Mucosa of descending colon (tissue), 3 donors: ENCODE data around the gene DLG2. TPM values are rescaled to one million over a fixed set of nuclear protein-coding genes. Genes with fewer than 3 reads are reported as not detected.

ENCODE experiments used
- ATAC-seq: fragments of 200-7000 bp; cut with Tn5 transposase; one replicate; pipeline ENCODE4 v1.9.1; 2020; ENCODE audit warnings: mild to moderate bottlenecking, moderate library complexity
- DNase-seq, 3 donors: peaks; one replicate each; pipeline ENCODE4 v3.0.0-alpha.2; 2020
- H3K36me3 ChIP-seq: fragments of 200-600 bp; one replicate; pipeline ENCODE4 v1.8.0; 2021; ENCODE audit warnings: low read depth, mild to moderate bottlenecking
- H3K4me1 ChIP-seq: fragments of 200-600 bp; one replicate; pipeline ENCODE4 v1.8.0; 2021; ENCODE audit warnings: low read depth, mild to moderate bottlenecking
- H3K4me3 ChIP-seq: fragments of 200-600 bp; one replicate; pipeline ENCODE4 v1.8.0; 2021; ENCODE audit warnings: mild to moderate bottlenecking
- H3K9me3 ChIP-seq: fragments of 200-600 bp; one replicate; pipeline ENCODE4 v1.8.0; 2021; ENCODE audit warnings: mild to moderate bottlenecking
- intact Hi-C, 2 donors: fragments of 100-400 bp; cut with DNase I in 1 of 2; cut with micrococcal nuclease in 1 of 2; formaldehyde crosslinking; loops; one replicate each; pipeline versions ENCODE4 v1.11.0 to v1.11.1; 2022; cut with DNase I, micrococcal nuclease
- total RNA-seq, 3 donors: library from RNA; stranded (reverse); fragmentation: NEBNext Ultra II Directional in 2 of 3; extraction: Animal tissue kit (Norgen Biotek cat#: 25700) in 2 of 3; gene quantifications; one replicate each; pipeline versions ENCODE4 v1.2.1 to v1.2.4, GENCODE V29; 2021 to 2023
- TF ChIP-seq, protein P1 (sequence below): fragments of 200-600 bp; IDR thresholded peaks from one replicate; pipeline ENCODE4 v1.8.0; 2022; ENCODE audit warnings: antibody characterized with exemption, mild to moderate bottlenecking
- donor health status: DM: no; HTN: no; CAD: no; lungs with moderate emphysema.
- donor health status: DM: no; HTN: no; CAD: no.
- donor health status: DM: no; HTN: yes; CAD: no.

Gene DLG2
- total RNA-seq, 3 donors from 2014 or later: 2.1 to 11.1 (median 2.4) TPM

DNA sequence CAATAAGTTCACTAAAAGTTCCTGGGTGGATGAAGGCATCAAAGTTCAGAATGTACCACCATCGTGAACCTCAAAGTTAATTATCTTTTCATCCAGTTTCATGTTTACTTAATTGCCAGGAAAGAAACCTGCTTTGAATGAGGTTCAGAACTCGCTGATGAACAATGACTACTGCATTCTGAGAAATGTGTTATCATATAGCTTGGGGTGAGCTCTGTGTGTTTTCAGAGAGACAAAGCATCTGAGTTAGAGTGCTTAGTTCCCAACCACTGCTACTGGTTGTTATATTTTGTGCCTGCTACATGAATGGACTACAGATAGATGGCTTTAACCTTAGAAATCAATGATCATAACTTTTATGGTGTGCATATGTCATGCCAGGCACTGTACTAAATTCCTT lies 1131.0 kb downstream of the DLG2 start:
- DNase-seq (no peak), ATAC-seq (no peak)
- Histone ChIP-seq H3K9me3 (no peaks in the 10 kb centered on the region), H3K4me3 (no peak overlapping the region), H3K36me3 (no peaks in the 10 kb centered on the region), H3K4me1 (no peaks in the 10 kb centered on the region)
- intact Hi-C loops: no loop called here
- TF ChIP-seq, protein P1, sequence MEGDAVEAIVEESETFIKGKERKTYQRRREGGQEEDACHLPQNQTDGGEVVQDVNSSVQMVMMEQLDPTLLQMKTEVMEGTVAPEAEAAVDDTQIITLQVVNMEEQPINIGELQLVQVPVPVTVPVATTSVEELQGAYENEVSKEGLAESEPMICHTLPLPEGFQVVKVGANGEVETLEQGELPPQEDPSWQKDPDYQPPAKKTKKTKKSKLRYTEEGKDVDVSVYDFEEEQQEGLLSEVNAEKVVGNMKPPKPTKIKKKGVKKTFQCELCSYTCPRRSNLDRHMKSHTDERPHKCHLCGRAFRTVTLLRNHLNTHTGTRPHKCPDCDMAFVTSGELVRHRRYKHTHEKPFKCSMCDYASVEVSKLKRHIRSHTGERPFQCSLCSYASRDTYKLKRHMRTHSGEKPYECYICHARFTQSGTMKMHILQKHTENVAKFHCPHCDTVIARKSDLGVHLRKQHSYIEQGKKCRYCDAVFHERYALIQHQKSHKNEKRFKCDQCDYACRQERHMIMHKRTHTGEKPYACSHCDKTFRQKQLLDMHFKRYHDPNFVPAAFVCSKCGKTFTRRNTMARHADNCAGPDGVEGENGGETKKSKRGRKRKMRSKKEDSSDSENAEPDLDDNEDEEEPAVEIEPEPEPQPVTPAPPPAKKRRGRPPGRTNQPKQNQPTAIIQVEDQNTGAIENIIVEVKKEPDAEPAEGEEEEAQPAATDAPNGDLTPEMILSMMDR: no peak

GRCh38 chr11:84480131-84480530 lies 1147.0 kb downstream of the DLG2 start:
- Histone ChIP-seq H3K4me3 (no peak overlapping the region), H3K9me3 (no peaks in the 10 kb centered on the region), H3K36me3 (no peaks in the 10 kb centered on the region), H3K4me1 (no peaks in the 10 kb centered on the region)
- ATAC-seq: no peak
- TF ChIP-seq, protein P1: no peak
- intact Hi-C loops: no loop called here
- DNase-seq: no peak

DNA sequence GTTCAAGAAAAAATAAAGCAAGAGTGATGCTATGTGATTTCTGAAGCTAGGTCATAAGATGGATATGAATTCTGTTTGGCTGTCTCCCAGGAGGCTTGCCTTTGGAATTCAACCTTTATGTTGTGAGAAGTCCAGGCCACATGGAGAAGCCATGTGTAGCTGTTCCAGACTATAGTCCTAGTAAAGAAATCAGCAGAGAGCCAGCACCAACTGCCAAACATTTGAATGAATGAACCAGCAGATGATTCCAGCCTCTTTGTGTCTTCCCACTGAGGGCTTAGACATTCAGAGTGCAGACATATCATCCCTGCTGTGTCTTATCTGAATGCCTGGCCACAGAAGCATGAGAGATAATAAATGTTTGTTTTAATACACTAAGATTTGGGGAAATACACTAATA lies 1150.6 kb downstream of the DLG2 start:
- no peaks in the 10 kb centered on the region for H3K36me3 ChIP-seq
- H3K4me1 ChIP-seq: no peaks in the 10 kb centered on the region
- TF ChIP-seq, protein P1: no peak
- no peak for ATAC-seq
- intact Hi-C loops: no loop called here
- H3K4me3 ChIP-seq: no peak overlapping the region
- no peak for DNase-seq
- H3K9me3 ChIP-seq: no peaks in the 10 kb centered on the region

DNA sequence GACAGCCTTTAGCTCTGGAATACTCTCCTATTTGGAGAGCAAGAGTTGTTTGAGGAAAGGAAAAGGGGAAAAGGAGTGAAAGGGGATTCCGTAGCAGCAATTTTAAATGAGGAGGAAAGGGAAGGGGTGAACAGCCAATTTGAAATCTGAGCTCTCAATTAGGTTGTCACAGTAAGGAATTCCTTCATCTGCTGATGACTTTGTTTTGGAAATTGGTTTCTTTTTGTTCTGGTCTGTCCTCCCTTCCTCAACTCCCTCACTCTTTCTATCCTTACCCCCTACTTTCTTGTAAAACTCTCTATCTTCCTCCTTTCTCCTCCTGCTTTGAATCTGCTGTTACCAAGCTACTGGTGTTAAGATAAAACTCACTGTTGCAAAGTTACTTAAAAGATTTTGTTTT lies 1155.6 kb downstream of the DLG2 start:
- H3K36me3 ChIP-seq: no peaks in the 10 kb centered on the region
- ATAC-seq: no peak
- TF ChIP-seq, protein P1: no peak
- intact Hi-C loops: no loop called here
- H3K4me1 ChIP-seq: no peaks in the 10 kb centered on the region
- no peaks in the 10 kb centered on the region for H3K9me3 ChIP-seq
- DNase-seq: no peak
- no peak overlapping the region for H3K4me3 ChIP-seq

- Histone ChIP-seq H3K4me1 (no peaks in the 10 kb centered on the region), H3K9me3 (no peaks in the 10 kb centered on the region), H3K36me3 (no peaks in the 10 kb centered on the region), H3K4me3 (no peak overlapping the region)
- ATAC-seq (no peak), DNase-seq (no peak)
- intact Hi-C loops: no loop called here
- TF ChIP-seq, protein P1: no peak
Measured at GRCh38 chr11:84468235-84468634, 1158.9 kb downstream of the DLG2 start.

DNA sequence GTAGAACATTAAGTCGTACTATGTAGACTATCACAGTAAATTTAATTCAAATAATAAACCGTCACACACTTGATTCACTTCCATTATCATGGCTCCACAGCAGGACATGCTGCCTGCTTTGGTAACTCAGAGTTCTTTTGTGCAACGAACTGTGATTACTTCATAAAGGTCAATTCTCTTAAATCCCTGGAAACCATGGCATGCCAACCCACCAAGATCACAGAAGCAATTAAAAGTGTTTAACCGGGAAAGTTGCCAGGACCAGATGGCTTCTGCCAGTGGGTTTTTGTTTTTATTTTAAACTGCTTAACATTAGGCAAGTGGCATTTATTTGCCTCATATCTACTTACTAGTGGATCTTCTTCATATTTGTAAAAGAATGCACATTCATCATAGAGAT lies 1162.1 kb downstream of the DLG2 start:
- Histone ChIP-seq H3K4me1 (no peaks in the 10 kb centered on the region), H3K36me3 (no peaks in the 10 kb centered on the region), H3K9me3 (no peaks in the 10 kb centered on the region), H3K4me3 (no peak overlapping the region)
- TF ChIP-seq, protein P1: no peak
- ATAC-seq (no peak), DNase-seq (no peak)
- intact Hi-C loops: no loop called here
